IMR-90 (cell line): ENCODE data around the gene CHMP1A.

ENCODE experiments used
- BHLHE40 ChIP-seq: fragments of 150-350 bp; IDR thresholded peaks from 2 replicates; pipeline ENCODE4 v1.6.1; 2016; ENCODE audit warnings: mild to moderate bottlenecking, low read depth, low read length
- MXI1 ChIP-seq: IDR thresholded peaks from 2 replicates; pipeline ENCODE4 v1.6.1; 2012; ENCODE audit warnings: low read depth, mild to moderate bottlenecking, low read length, moderate library complexity, borderline replicate concordance
- POLR2A ChIP-seq: IDR thresholded peaks from 2 replicates; pipeline ENCODE4 v1.6.1; 2012; ENCODE audit warnings: mild to moderate bottlenecking, low read depth, low read length
- RAD21 ChIP-seq: IDR thresholded peaks from 2 replicates; pipeline ENCODE4 v1.6.1; 2012; ENCODE audit warnings: low read length, improper control_type of control experiment
- RCOR1 ChIP-seq: IDR thresholded peaks from 2 replicates; pipeline ENCODE4 v1.6.1; 2012; ENCODE audit warnings: mild to moderate bottlenecking, low read length, improper control_type of control experiment; ENCODE audit not compliant: insufficient replicate concordance
- RFX5 ChIP-seq: IDR thresholded peaks from 2 replicates; pipeline ENCODE4 v1.8.0; 2012; ENCODE audit warnings: low read depth, mild to moderate bottlenecking, low read length, moderate library complexity
- TF ChIP-seq, protein P1 (sequence below): fragments of 150-350 bp; IDR thresholded peaks from 2 replicates; pipeline ENCODE4 v1.6.1; 2017; ENCODE audit warnings: mild to moderate bottlenecking, antibody characterized with exemption, low read length, low read depth
- TF ChIP-seq, protein P2 (sequence below): fragments of 150-350 bp; IDR thresholded peaks from 2 replicates; pipeline ENCODE4 v1.6.1; 2016; ENCODE audit warnings: low read depth, mild to moderate bottlenecking, low read length, moderate library complexity, borderline replicate concordance
- TF ChIP-seq, protein P3 (sequence below): conservative IDR thresholded peaks from 2 replicates; pipeline ENCODE4 v1.5.1; 2012; ENCODE audit warnings: mild to moderate bottlenecking, low read depth, low read length, improper control_type of control experiment

- TF ChIP-seq, protein P1, sequence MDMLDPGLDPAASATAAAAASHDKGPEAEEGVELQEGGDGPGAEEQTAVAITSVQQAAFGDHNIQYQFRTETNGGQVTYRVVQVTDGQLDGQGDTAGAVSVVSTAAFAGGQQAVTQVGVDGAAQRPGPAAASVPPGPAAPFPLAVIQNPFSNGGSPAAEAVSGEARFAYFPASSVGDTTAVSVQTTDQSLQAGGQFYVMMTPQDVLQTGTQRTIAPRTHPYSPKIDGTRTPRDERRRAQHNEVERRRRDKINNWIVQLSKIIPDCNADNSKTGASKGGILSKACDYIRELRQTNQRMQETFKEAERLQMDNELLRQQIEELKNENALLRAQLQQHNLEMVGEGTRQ, result no peak
- TF ChIP-seq, protein P2, sequence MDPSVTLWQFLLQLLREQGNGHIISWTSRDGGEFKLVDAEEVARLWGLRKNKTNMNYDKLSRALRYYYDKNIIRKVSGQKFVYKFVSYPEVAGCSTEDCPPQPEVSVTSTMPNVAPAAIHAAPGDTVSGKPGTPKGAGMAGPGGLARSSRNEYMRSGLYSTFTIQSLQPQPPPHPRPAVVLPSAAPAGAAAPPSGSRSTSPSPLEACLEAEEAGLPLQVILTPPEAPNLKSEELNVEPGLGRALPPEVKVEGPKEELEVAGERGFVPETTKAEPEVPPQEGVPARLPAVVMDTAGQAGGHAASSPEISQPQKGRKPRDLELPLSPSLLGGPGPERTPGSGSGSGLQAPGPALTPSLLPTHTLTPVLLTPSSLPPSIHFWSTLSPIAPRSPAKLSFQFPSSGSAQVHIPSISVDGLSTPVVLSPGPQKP, result no peak
- TF ChIP-seq, protein P3, sequence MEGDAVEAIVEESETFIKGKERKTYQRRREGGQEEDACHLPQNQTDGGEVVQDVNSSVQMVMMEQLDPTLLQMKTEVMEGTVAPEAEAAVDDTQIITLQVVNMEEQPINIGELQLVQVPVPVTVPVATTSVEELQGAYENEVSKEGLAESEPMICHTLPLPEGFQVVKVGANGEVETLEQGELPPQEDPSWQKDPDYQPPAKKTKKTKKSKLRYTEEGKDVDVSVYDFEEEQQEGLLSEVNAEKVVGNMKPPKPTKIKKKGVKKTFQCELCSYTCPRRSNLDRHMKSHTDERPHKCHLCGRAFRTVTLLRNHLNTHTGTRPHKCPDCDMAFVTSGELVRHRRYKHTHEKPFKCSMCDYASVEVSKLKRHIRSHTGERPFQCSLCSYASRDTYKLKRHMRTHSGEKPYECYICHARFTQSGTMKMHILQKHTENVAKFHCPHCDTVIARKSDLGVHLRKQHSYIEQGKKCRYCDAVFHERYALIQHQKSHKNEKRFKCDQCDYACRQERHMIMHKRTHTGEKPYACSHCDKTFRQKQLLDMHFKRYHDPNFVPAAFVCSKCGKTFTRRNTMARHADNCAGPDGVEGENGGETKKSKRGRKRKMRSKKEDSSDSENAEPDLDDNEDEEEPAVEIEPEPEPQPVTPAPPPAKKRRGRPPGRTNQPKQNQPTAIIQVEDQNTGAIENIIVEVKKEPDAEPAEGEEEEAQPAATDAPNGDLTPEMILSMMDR, result no peak
- no peak for TF ChIP-seq POLR2A
- TF ChIP-seq RAD21, result no peak
- TF ChIP-seq BHLHE40, result no peak
- TF ChIP-seq RCOR1, result no peak
- TF ChIP-seq RFX5, result no peak
- no peak for TF ChIP-seq MXI1
Measured at GRCh38 chr16:89651584-89651983, 5.9 kb downstream of the CHMP1A start.
